HepG2 (cell line): ENCODE data around the gene C12orf43. TPM values are rescaled to one million over a fixed set of nuclear protein-coding genes. Genes with fewer than 3 reads are reported as not detected.

Source experiments
- ARID3A ChIP-seq: IDR thresholded peaks from 2 replicates; pipeline ENCODE4 v1.6.1; 2012; ENCODE audit warnings: low read depth, low read length, improper control_type of control experiment
- ATAD3A ChIP-seq: sonication (generic); formaldehyde crosslinking; IDR thresholded peaks from 2 replicates; pipeline ENCODE4 v1.4.0; 2020; ENCODE audit warnings: missing genetic modification reagents
- E2F2 ChIP-seq: sonication (generic); formaldehyde crosslinking; IDR thresholded peaks from 2 replicates; pipeline ENCODE4 v1.4.0; 2020; ENCODE audit warnings: missing genetic modification reagents, borderline replicate concordance
- EED ChIP-seq: sonication (generic); formaldehyde crosslinking; IDR thresholded peaks from 2 replicates; pipeline ENCODE4 v1.5.0; 2020; ENCODE audit warnings: mild to moderate bottlenecking, missing genetic modification reagents
- HDAC1 ChIP-seq: sonication (generic); formaldehyde crosslinking; IDR thresholded peaks from 2 replicates; pipeline ENCODE4 v1.5.1; 2020; ENCODE audit warnings: mild to moderate bottlenecking, missing genetic modification reagents
- KAT8 ChIP-seq: IDR thresholded peaks from 2 replicates; pipeline ENCODE4 v1.6.1; 2016; ENCODE audit warnings: missing genetic modification reagents, missing compliant biosample characterization
- KLF16 ChIP-seq, 2 experiments: sonication (generic) in 1 of 2; formaldehyde crosslinking in 1 of 2; IDR thresholded peaks; 2 replicates each; pipeline versions ENCODE4 v1.6.1 to v1.8.0; 2016 to 2023; ENCODE audit warnings: missing genetic modification reagents in 2 of 2, missing compliant biosample characterization in 1 of 2
- MIXL1 ChIP-seq: IDR thresholded peaks from 2 replicates; pipeline ENCODE4 v1.6.1; 2016
- MYNN ChIP-seq: sonication (generic); formaldehyde crosslinking; IDR thresholded peaks from 2 replicates; pipeline ENCODE4 v1.4.0; 2020; ENCODE audit warnings: mild to moderate bottlenecking, low read depth, missing genetic modification reagents
- PHF21A ChIP-seq: sonication (generic); formaldehyde crosslinking; IDR thresholded peaks from 2 replicates; pipeline ENCODE4 v1.5.0; 2020; ENCODE audit warnings: mild to moderate bottlenecking, missing genetic modification reagents
- RFX1 ChIP-seq: fragments of 450-650 bp; IDR thresholded peaks from 2 replicates; pipeline ENCODE4 v1.6.1; 2017
- TAF1 ChIP-seq: sonication (generic); formaldehyde crosslinking; IDR thresholded peaks from 2 replicates; pipeline ENCODE4 v1.4.0; 2020; ENCODE audit warnings: missing genetic modification reagents
- TAF15 ChIP-seq: fragments of 200-400 bp; formaldehyde crosslinking; IDR thresholded peaks from one replicate; pipeline ENCODE4 v1.6.1; 2018; ENCODE audit warnings: mild to moderate bottlenecking, low read depth, low read length; ENCODE audit not compliant: poor library complexity, severe bottlenecking
- TRIM22 ChIP-seq: fragments of 450-650 bp; IDR thresholded peaks from 2 replicates; pipeline ENCODE4 v1.6.1; 2017
- ZFP36L1 ChIP-seq: sonication (generic); formaldehyde crosslinking; IDR thresholded peaks from 2 replicates; pipeline ENCODE4 v1.8.0; 2022; ENCODE audit warnings: mild to moderate bottlenecking, missing genetic modification reagents, moderate library complexity
- ZMYM3 ChIP-seq: sonication (generic); formaldehyde crosslinking; IDR thresholded peaks from 2 replicates; pipeline ENCODE4 v1.5.1; 2020; ENCODE audit warnings: mild to moderate bottlenecking, missing genetic modification reagents
- ZNF572 ChIP-seq: sonication (generic); formaldehyde crosslinking; IDR thresholded peaks from 2 replicates; pipeline ENCODE4 v1.5.1; 2020; ENCODE audit warnings: mild to moderate bottlenecking, missing genetic modification reagents
- ZNF773 ChIP-seq: sonication (generic); formaldehyde crosslinking; IDR thresholded peaks from 2 replicates; pipeline ENCODE4 v1.4.0; 2020; ENCODE audit warnings: missing genetic modification reagents, borderline replicate concordance
- ZNF792 ChIP-seq: IDR thresholded peaks from 2 replicates; pipeline ENCODE4 v1.6.1; 2016
- polyA plus RNA-seq, 8 experiments: library from polyadenylated mRNA; depleted of rRNA in 3 of 8; stranded (reverse) in 7 of 8; unstranded in 1 of 8; fragments of >200 nt; fragmentation: Illumina TruSeq in 4 of 8; extraction: Trizol in 4 of 8; gene quantifications; 2 replicates each; pipeline versions ENCODE4 v1.2.1 to v1.2.3, GENCODE V29; 2011 to 2016; ENCODE audit warnings: low read depth in 4 of 8, missing spikeins in 1 of 8, mixed read lengths in 1 of 8; ENCODE audit not compliant: insufficient read depth in 1 of 8
- total RNA-seq, 5 experiments: library from RNA; depleted of rRNA; stranded (reverse); fragments of >200 nt; fragmentation: Illumina TruSeq; extraction: Trizol; gene quantifications; 2 replicates each; pipeline ENCODE4 v1.2.3, GENCODE V29; 2016; ENCODE audit warnings: low read depth in 1 of 5
- TF ChIP-seq, protein P1 (sequence below): sonication (generic); formaldehyde crosslinking; IDR thresholded peaks from 2 replicates; pipeline ENCODE4 v1.5.0; 2020; ENCODE audit warnings: missing genetic modification reagents
- TF ChIP-seq, protein P2 (sequence below): fragments of 450-650 bp; IDR thresholded peaks from 2 replicates; pipeline ENCODE4 v1.6.1; 2017; ENCODE audit warnings: mild to moderate bottlenecking
- TF ChIP-seq, protein P3 (sequence below): sonication (generic); formaldehyde crosslinking; IDR thresholded peaks from 2 replicates; pipeline ENCODE4 v1.8.0; 2022; ENCODE audit warnings: missing genetic modification reagents, low read depth, mild to moderate bottlenecking, borderline replicate concordance

The C12orf43 gene
- total and polyA plus RNA-seq, 2 of the 13 experiments (the other 11 are each of a cell fraction or from before 2014, with no cell fraction given), result 7.9 to 11.1 TPM

DNA sequence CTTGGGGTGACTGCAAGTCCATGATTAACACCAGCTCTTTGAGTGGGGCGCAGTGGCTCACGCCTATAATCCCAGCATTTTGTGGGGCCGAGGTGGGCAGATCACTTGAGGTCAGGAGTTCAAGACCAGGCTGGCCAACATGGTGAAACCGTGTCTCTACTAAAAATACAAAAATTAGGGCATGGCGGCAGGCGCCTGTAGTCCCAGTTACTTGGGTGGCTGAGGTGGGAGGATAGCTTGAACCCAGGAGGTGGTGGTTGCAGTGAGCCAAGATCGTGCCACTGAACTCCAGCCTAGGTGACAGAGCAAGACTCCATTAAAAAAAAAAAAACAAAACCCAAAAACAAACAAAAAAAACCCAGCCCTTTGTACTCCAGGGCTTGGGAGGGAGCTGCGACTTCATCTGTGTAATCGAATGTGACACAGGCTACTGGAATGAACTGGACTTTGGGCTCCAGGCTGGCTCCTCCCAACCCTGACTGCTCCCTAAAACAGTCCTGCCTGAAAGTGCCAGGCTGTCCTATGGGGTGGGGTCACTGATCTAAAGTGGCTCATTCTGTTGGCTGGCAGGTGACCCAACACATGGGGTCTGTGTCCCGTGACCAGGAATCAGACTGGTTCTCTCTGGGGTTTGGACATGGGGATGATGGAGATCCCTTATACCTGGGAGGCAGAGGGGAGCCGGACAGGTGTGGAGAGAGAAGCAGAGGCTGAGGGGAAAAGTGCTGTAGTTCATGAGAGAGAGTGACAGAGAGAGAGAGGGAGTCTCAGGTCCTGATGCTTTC lies 9.3 kb upstream of the C12orf43 start (continued):
- TF ChIP-seq ZMYM3 (CRISPR knock-in tag), result peak; percentile 65; the same call in 1 of the 2 replicates
- no peak for TF ChIP-seq ATAD3A
- no peak for TF ChIP-seq KLF16 (CRISPR knock-in tag; IDR thresholded peaks at IDR 0.05)
- no peak for TF ChIP-seq MYNN (CRISPR knock-in tag)
- no peak for TF ChIP-seq TRIM22
- TF ChIP-seq ARID3A, result 0 out of 2 replicates have a peak, but pooled peaks have one; percentile 52
- TF ChIP-seq, protein P1, sequence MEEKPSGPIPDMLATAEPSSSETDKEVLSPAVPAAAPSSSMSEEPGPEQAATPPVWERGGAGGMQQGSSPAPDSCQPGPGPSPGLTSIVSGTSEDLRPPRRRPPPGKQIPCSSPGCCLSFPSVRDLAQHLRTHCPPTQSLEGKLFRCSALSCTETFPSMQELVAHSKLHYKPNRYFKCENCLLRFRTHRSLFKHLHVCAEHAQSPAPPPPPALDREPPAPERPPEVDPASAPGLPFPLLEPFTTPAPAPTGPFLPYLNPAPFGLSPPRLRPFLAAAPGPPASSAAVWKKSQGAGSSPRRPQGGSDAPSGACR, result 0 out of 2 replicates have a peak, but pooled peaks have one; percentile 29
- peak; percentile 48; the same call in 1 of the 2 replicates for TF ChIP-seq MIXL1 (CRISPR knock-in tag)
- TF ChIP-seq, protein P2, sequence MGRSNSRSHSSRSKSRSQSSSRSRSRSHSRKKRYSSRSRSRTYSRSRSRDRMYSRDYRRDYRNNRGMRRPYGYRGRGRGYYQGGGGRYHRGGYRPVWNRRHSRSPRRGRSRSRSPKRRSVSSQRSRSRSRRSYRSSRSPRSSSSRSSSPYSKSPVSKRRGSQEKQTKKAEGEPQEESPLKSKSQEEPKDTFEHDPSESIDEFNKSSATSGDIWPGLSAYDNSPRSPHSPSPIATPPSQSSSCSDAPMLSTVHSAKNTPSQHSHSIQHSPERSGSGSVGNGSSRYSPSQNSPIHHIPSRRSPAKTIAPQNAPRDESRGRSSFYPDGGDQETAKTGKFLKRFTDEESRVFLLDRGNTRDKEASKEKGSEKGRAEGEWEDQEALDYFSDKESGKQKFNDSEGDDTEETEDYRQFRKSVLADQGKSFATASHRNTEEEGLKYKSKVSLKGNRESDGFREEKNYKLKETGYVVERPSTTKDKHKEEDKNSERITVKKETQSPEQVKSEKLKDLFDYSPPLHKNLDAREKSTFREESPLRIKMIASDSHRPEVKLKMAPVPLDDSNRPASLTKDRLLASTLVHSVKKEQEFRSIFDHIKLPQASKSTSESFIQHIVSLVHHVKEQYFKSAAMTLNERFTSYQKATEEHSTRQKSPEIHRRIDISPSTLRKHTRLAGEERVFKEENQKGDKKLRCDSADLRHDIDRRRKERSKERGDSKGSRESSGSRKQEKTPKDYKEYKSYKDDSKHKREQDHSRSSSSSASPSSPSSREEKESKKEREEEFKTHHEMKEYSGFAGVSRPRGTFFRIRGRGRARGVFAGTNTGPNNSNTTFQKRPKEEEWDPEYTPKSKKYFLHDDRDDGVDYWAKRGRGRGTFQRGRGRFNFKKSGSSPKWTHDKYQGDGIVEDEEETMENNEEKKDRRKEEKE, result no peak
- TF ChIP-seq ZFP36L1, result 0 out of 2 replicates have a peak, but pooled peaks have one; percentile 38
- TF ChIP-seq ZNF773 (CRISPR knock-in tag), result no peak
- 0 out of 2 replicates have a peak, but pooled peaks have one; percentile 30 for TF ChIP-seq TAF1 (CRISPR knock-in tag)
- TF ChIP-seq RFX1, result no peak
- TF ChIP-seq ZNF792, result no peak
- TF ChIP-seq ZNF572, result no peak
- peak; percentile 66 for TF ChIP-seq HDAC1 (CRISPR knock-in tag)
- peak; percentile 59; the same call in 1 of the 2 replicates for TF ChIP-seq PHF21A (CRISPR knock-in tag)
- TF ChIP-seq, protein P3, sequence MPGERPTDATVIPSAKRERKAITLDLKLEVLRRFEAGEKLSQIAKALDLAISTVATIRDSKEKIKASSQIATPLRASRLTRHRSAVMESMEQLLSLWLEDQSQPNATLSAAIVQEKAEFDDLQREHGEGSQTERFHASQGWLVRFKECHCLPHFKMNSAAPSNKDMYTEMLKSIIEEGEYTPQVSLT (CRISPR knock-in tag), result no peak
- TF ChIP-seq E2F2 (CRISPR knock-in tag), result no peak
- no peak for TF ChIP-seq TAF15
- TF ChIP-seq KAT8 (CRISPR knock-in tag), result 0 out of 2 replicates have a peak, but pooled peaks have one; percentile 45
- no peak for TF ChIP-seq EED
